Thyroid gland (tissue), 4 donors: ENCODE measurements around the gene DSCAM.

Source experiments
- POLR2A ChIP-seq, 2 donors: fragments of 450-650 bp; IDR thresholded peaks; one replicate each; pipeline ENCODE4 v1.6.1; 2017; ENCODE audit warnings: antibody characterized with exemption in 2 of 2, mild to moderate bottlenecking in 2 of 2, moderate library complexity in 1 of 2
- TF ChIP-seq, protein P1 (sequence below), 6 experiments: fragments of 200-600 bp in 3 of 6; fragments of 450-650 bp in 3 of 6; sonication (generic) in 3 of 6; IDR thresholded peaks; one replicate each; pipeline ENCODE4 v1.5.1; 2016 to 2019; ENCODE audit warnings: antibody characterized with exemption in 6 of 6, mild to moderate bottlenecking in 2 of 6, inconsistent platforms in 1 of 6, moderate library complexity in 1 of 6

DNA sequence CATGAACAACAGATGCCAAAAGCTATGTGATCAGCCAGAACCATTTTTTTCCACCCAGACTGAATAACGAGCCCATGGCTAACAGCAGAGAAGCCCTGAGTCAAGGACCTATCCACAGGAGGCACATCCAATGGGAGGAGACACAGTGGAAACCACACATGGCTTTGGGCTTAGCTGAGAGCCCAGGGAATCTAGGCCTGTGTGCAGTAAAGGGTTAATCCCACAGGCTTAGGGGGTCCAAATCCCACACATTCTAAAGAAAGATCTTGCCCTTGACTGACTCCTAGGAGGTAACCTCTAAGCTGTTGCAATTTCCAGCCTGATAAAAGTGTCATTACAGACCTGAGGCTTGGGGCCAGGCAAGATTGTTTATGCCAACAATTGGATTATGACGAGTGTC, 194.5 kb downstream of the DSCAM start:
- TF ChIP-seq, protein P1, sequence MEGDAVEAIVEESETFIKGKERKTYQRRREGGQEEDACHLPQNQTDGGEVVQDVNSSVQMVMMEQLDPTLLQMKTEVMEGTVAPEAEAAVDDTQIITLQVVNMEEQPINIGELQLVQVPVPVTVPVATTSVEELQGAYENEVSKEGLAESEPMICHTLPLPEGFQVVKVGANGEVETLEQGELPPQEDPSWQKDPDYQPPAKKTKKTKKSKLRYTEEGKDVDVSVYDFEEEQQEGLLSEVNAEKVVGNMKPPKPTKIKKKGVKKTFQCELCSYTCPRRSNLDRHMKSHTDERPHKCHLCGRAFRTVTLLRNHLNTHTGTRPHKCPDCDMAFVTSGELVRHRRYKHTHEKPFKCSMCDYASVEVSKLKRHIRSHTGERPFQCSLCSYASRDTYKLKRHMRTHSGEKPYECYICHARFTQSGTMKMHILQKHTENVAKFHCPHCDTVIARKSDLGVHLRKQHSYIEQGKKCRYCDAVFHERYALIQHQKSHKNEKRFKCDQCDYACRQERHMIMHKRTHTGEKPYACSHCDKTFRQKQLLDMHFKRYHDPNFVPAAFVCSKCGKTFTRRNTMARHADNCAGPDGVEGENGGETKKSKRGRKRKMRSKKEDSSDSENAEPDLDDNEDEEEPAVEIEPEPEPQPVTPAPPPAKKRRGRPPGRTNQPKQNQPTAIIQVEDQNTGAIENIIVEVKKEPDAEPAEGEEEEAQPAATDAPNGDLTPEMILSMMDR (IDR thresholded peaks at IDR 0.05) = no peak
- no peak for TF ChIP-seq POLR2A (IDR thresholded peaks at IDR 0.05)
